GM23338 (cell line): Measurements from ENCODE around the gene YPEL2. TPM values are rescaled to one million over a fixed set of nuclear protein-coding genes. Genes with fewer than 3 reads are reported as not detected.

ENCODE experiments used
- ATAC-seq: fragments of 200-7000 bp; cut with Tn5 transposase; 3 replicates; pipeline ENCODE4 v1.9.1; 2020
- DNase-seq: peaks from one replicate; pipeline ENCODE4 v3.0.0-alpha.2; 2015; ENCODE audit warnings: low spot score
- H2AFZ ChIP-seq: fragments of 200-600 bp; sonication (generic); 2 replicates; pipeline ENCODE4 v1.8.0; 2016; ENCODE audit warnings: antibody characterized with exemption, mild to moderate bottlenecking, moderate library complexity
- H3F3A ChIP-seq: fragments of 200-600 bp; sonication (generic); replicated peaks from 2 replicates; pipeline ENCODE4 v1.8.0; 2017; ENCODE audit warnings: antibody characterized with exemption, mixed run types, low read depth
- H3K27ac ChIP-seq: fragments of 200-600 bp; sonication (generic); 2 replicates; pipeline ENCODE4 v1.6.1; 2016; ENCODE audit warnings: low read depth
- H3K27me3 ChIP-seq: fragments of 200-600 bp; sonication (generic); 2 replicates; pipeline ENCODE4 v1.8.0; 2016; ENCODE audit warnings: mild to moderate bottlenecking, mixed run types, moderate library complexity; ENCODE audit not compliant: insufficient read depth
- H3K36me3 ChIP-seq: fragments of 200-600 bp; sonication (generic); 2 replicates; pipeline ENCODE4 v1.8.0; 2016; ENCODE audit warnings: mild to moderate bottlenecking; ENCODE audit not compliant: insufficient read depth
- H3K4me1 ChIP-seq: fragments of 200-600 bp; sonication (generic); 2 replicates; pipeline ENCODE4 v1.8.0; 2016; ENCODE audit warnings: mild to moderate bottlenecking, moderate library complexity; ENCODE audit not compliant: insufficient read depth
- H3K4me2 ChIP-seq: fragments of 200-600 bp; sonication (generic); 2 replicates; pipeline ENCODE4 v1.7.1; 2017; ENCODE audit warnings: mixed run types
- H3K4me3 ChIP-seq: fragments of 200-600 bp; sonication (generic); 2 replicates; pipeline ENCODE4 v1.6.1; 2016; ENCODE audit warnings: mixed run types
- H3K79me2 ChIP-seq: fragments of 200-600 bp; sonication (generic); replicated peaks from 2 replicates; pipeline ENCODE4 v1.8.0; 2017; ENCODE audit warnings: mild to moderate bottlenecking; ENCODE audit not compliant: insufficient read depth
- H3K9me2 ChIP-seq: fragments of 200-600 bp; sonication (generic); 2 replicates; pipeline ENCODE4 v1.8.0; 2017; ENCODE audit not compliant: insufficient read depth
- H4K20me1 ChIP-seq: fragments of 200-600 bp; sonication (generic); replicated peaks from 2 replicates; pipeline ENCODE4 v1.8.0; 2017; ENCODE audit warnings: mild to moderate bottlenecking; ENCODE audit not compliant: insufficient read depth
- H3K27ac Mint-ChIP-seq: 2 replicates; pipeline ENCODE4 v1.8.0; 2020; ENCODE audit warnings: inconsistent platforms, mild to moderate bottlenecking, moderate library complexity, mixed read lengths
- H3K27me3 Mint-ChIP-seq: 3 replicates; pipeline ENCODE4 v1.8.0; 2022; ENCODE audit warnings: low read depth, mild to moderate bottlenecking, moderate library complexity, mixed read lengths, inconsistent platforms; ENCODE audit not compliant: insufficient read depth, poor library complexity
- H3K36me3 Mint-ChIP-seq: 3 replicates; pipeline ENCODE4 v1.8.0; 2021; ENCODE audit warnings: low read depth, mild to moderate bottlenecking, inconsistent platforms, moderate library complexity, mixed read lengths
- H3K4me1 Mint-ChIP-seq: 3 replicates; pipeline ENCODE4 v1.8.0; 2020; ENCODE audit warnings: mild to moderate bottlenecking, inconsistent platforms, mixed read lengths
- H3K4me3 Mint-ChIP-seq: 3 replicates; pipeline ENCODE4 v1.8.0; 2021; ENCODE audit warnings: moderate library complexity, mild to moderate bottlenecking, inconsistent platforms, mixed read lengths
- H3K9me3 Mint-ChIP-seq: 3 replicates; pipeline ENCODE4 v1.8.0; 2020; ENCODE audit warnings: moderate library complexity, mild to moderate bottlenecking, inconsistent platforms, mixed read lengths
- CREB1 ChIP-seq: fragments of 250-450 bp; sonication (Bioruptor Pico); IDR thresholded peaks from 2 replicates; pipeline ENCODE4 v1.5.0; 2020; ENCODE audit warnings: low read depth, mild to moderate bottlenecking, moderate library complexity
- EZH2phosphoT487 ChIP-seq: fragments of 200-600 bp; sonication (generic); IDR thresholded peaks from one replicate; pipeline ENCODE4 v1.8.1; 2018; ENCODE audit warnings: antibody characterized with exemption; ENCODE audit not compliant: unreplicated experiment
- JUNB ChIP-seq: IDR thresholded peaks from one replicate; pipeline ENCODE4 v1.6.1; 2016; ENCODE audit warnings: antibody characterized with exemption; ENCODE audit not compliant: unreplicated experiment
- NANOG ChIP-seq: IDR thresholded peaks from 2 replicates; pipeline ENCODE4 v1.6.1; 2016; ENCODE audit warnings: antibody characterized with exemption, borderline replicate concordance
- STAT1 ChIP-seq: IDR thresholded peaks from one replicate; pipeline ENCODE4 v1.6.1; 2016; ENCODE audit warnings: antibody characterized with exemption; ENCODE audit not compliant: unreplicated experiment
- ZNF114 ChIP-seq: fragments of 250-450 bp; sonication (Bioruptor Pico); IDR thresholded peaks from 2 replicates; pipeline ENCODE4 v1.5.0; 2020; ENCODE audit warnings: mild to moderate bottlenecking, moderate library complexity
- ZNF331 ChIP-seq: fragments of 250-450 bp; sonication (Bioruptor Pico); IDR thresholded peaks from 2 replicates; pipeline ENCODE4 v1.5.0; 2020; ENCODE audit warnings: low read depth, mild to moderate bottlenecking, moderate library complexity
- polyA plus RNA-seq: library from polyadenylated mRNA; unstranded; fragments of >200 nt; fragmentation: Nextera tagmentation; extraction: Ambion mirVana; gene quantifications from 2 replicates; pipeline ENCODE4 v1.2.1, GENCODE V29; 2016
- total RNA-seq: library from RNA; depleted of rRNA; stranded (reverse); fragments of >200 nt; shearing (Covaris generic); gene quantifications from 2 replicates; pipeline ENCODE4 v1.2.3, GENCODE V29; 2014
- TF ChIP-seq, protein P1 (sequence below): IDR thresholded peaks from one replicate; pipeline ENCODE4 v1.6.1; 2018; ENCODE audit warnings: antibody characterized with exemption; ENCODE audit not compliant: unreplicated experiment
- TF ChIP-seq, protein P2 (sequence below): IDR thresholded peaks from 2 replicates; pipeline ENCODE4 v1.6.1; 2016; ENCODE audit warnings: antibody characterized with exemption
- TF ChIP-seq, protein P3 (sequence below), 2 experiments: fragments of 200-600 bp in 1 of 2; sonication (generic) in 1 of 2; conservative IDR thresholded peaks; 2 replicates each; pipeline versions ENCODE4 v1.5.1 to v1.6.1; 2016 to 2017; ENCODE audit warnings: antibody characterized with exemption in 2 of 2, low read depth in 2 of 2, mild to moderate bottlenecking in 2 of 2, moderate library complexity in 1 of 2
- TF ChIP-seq, protein P4 (sequence below): fragments of 250-450 bp; sonication (Bioruptor Pico); IDR thresholded peaks from 2 replicates; pipeline ENCODE4 v1.5.0; 2020; ENCODE audit warnings: mild to moderate bottlenecking, moderate library complexity

Gene YPEL2
- total and polyA plus RNA-seq, 2 experiments from 2014 or later, result 4.1 to 5.2 TPM

DNA sequence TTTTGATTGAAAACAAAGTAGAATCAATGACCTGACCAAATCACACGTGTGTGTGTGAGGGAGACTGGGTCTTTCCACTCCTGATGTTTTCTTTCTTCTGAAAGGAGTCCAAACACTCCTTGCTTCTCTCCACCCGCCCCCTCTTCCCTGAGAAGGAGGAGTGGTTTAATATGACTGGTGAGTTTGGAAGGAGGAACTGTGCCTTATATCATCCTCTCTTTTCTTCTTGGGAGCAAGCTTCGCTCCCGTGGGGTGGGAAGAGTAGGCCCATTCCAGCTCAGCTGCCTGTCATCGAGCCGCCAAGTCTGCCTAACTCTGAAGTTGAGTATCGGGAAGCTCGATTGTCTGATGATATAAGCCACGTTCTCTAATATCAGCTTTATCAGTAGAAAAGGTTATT is 96.5 kb downstream of the YPEL2 start:
- no peak for ATAC-seq
- H2AFZ ChIP-seq, result no peak overlapping the region
- H3K4me1 Mint-ChIP-seq, result peaks cover 11% of the 10 kb centered on the region

More for the DNA sequence above, 96.5 kb downstream of the YPEL2 start:
- DNase-seq, result no peak
- no peaks in the 10 kb centered on the region for H4K20me1 ChIP-seq
- Mint-ChIP-seq H3K4me3 (no peak overlapping the region), H3K36me3 (no peaks in the 10 kb centered on the region), H3K27me3 (peaks cover 3% of the 10 kb centered on the region), H3K27ac (no peak overlapping the region), H3K9me3 (no peaks in the 10 kb centered on the region; the same call in 2 of the 3 replicates)
- no peaks in the 10 kb centered on the region for H3K9me2 ChIP-seq
- TF ChIP-seq, protein P1, sequence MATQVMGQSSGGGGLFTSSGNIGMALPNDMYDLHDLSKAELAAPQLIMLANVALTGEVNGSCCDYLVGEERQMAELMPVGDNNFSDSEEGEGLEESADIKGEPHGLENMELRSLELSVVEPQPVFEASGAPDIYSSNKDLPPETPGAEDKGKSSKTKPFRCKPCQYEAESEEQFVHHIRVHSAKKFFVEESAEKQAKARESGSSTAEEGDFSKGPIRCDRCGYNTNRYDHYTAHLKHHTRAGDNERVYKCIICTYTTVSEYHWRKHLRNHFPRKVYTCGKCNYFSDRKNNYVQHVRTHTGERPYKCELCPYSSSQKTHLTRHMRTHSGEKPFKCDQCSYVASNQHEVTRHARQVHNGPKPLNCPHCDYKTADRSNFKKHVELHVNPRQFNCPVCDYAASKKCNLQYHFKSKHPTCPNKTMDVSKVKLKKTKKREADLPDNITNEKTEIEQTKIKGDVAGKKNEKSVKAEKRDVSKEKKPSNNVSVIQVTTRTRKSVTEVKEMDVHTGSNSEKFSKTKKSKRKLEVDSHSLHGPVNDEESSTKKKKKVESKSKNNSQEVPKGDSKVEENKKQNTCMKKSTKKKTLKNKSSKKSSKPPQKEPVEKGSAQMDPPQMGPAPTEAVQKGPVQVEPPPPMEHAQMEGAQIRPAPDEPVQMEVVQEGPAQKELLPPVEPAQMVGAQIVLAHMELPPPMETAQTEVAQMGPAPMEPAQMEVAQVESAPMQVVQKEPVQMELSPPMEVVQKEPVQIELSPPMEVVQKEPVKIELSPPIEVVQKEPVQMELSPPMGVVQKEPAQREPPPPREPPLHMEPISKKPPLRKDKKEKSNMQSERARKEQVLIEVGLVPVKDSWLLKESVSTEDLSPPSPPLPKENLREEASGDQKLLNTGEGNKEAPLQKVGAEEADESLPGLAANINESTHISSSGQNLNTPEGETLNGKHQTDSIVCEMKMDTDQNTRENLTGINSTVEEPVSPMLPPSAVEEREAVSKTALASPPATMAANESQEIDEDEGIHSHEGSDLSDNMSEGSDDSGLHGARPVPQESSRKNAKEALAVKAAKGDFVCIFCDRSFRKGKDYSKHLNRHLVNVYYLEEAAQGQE, result no peak
- TF ChIP-seq, protein P2, sequence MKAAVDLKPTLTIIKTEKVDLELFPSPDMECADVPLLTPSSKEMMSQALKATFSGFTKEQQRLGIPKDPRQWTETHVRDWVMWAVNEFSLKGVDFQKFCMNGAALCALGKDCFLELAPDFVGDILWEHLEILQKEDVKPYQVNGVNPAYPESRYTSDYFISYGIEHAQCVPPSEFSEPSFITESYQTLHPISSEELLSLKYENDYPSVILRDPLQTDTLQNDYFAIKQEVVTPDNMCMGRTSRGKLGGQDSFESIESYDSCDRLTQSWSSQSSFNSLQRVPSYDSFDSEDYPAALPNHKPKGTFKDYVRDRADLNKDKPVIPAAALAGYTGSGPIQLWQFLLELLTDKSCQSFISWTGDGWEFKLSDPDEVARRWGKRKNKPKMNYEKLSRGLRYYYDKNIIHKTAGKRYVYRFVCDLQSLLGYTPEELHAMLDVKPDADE, result no peak
- TF ChIP-seq EZH2phosphoT487 (no peak), JUNB (no peak), NANOG (no peak), ZNF331 (CRISPR knock-in tag) (no peak), CREB1 (CRISPR knock-in tag) (no peak), STAT1 (no peak), ZNF114 (CRISPR knock-in tag) (no peak)
- TF ChIP-seq, protein P3, sequence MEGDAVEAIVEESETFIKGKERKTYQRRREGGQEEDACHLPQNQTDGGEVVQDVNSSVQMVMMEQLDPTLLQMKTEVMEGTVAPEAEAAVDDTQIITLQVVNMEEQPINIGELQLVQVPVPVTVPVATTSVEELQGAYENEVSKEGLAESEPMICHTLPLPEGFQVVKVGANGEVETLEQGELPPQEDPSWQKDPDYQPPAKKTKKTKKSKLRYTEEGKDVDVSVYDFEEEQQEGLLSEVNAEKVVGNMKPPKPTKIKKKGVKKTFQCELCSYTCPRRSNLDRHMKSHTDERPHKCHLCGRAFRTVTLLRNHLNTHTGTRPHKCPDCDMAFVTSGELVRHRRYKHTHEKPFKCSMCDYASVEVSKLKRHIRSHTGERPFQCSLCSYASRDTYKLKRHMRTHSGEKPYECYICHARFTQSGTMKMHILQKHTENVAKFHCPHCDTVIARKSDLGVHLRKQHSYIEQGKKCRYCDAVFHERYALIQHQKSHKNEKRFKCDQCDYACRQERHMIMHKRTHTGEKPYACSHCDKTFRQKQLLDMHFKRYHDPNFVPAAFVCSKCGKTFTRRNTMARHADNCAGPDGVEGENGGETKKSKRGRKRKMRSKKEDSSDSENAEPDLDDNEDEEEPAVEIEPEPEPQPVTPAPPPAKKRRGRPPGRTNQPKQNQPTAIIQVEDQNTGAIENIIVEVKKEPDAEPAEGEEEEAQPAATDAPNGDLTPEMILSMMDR (conservative IDR thresholded peaks at IDR 0.05; ENCODE audit: low read depth in 2 of 2), result no peak
- TF ChIP-seq, protein P4, sequence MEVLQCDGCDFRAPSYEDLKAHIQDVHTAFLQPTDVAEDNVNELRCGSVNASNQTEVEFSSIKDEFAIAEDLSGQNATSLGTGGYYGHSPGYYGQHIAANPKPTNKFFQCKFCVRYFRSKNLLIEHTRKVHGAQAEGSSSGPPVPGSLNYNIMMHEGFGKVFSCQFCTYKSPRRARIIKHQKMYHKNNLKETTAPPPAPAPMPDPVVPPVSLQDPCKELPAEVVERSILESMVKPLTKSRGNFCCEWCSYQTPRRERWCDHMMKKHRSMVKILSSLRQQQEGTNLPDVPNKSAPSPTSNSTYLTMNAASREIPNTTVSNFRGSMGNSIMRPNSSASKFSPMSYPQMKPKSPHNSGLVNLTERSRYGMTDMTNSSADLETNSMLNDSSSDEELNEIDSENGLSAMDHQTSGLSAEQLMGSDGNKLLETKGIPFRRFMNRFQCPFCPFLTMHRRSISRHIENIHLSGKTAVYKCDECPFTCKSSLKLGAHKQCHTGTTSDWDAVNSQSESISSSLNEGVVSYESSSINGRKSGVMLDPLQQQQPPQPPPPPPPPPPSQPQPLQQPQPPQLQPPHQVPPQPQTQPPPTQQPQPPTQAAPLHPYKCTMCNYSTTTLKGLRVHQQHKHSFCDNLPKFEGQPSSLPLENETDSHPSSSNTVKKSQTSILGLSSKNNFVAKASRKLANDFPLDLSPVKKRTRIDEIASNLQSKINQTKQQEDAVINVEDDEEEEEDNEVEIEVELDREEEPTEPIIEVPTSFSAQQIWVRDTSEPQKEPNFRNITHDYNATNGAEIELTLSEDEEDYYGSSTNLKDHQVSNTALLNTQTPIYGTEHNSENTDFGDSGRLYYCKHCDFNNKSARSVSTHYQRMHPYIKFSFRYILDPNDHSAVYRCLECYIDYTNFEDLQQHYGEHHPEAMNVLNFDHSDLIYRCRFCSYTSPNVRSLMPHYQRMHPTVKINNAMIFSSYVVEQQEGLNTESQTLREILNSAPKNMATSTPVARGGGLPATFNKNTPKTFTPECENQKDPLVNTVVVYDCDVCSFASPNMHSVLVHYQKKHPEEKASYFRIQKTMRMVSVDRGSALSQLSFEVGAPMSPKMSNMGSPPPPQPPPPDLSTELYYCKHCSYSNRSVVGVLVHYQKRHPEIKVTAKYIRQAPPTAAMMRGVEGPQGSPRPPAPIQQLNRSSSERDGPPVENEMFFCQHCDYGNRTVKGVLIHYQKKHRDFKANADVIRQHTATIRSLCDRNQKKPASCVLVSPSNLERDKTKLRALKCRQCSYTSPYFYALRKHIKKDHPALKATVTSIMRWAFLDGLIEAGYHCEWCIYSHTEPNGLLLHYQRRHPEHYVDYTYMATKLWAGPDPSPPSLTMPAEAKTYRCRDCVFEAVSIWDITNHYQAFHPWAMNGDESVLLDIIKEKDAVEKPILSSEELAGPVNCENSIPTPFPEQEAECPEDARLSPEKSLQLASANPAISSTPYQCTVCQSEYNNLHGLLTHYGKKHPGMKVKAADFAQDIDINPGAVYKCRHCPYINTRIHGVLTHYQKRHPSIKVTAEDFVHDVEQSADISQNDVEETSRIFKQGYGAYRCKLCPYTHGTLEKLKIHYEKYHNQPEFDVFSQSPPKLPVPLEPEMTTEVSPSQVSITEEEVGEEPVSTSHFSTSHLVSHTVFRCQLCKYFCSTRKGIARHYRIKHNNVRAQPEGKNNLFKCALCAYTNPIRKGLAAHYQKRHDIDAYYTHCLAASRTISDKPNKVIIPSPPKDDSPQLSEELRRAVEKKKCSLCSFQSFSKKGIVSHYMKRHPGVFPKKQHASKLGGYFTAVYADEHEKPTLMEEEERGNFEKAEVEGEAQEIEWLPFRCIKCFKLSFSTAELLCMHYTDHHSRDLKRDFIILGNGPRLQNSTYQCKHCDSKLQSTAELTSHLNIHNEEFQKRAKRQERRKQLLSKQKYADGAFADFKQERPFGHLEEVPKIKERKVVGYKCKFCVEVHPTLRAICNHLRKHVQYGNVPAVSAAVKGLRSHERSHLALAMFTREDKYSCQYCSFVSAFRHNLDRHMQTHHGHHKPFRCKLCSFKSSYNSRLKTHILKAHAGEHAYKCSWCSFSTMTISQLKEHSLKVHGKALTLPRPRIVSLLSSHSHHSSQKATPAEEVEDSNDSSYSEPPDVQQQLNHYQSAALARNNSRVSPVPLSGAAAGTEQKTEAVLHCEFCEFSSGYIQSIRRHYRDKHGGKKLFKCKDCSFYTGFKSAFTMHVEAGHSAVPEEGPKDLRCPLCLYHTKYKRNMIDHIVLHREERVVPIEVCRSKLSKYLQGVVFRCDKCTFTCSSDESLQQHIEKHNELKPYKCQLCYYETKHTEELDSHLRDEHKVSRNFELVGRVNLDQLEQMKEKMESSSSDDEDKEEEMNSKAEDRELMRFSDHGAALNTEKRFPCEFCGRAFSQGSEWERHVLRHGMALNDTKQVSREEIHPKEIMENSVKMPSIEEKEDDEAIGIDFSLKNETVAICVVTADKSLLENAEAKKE (CRISPR knock-in tag), result no peak
- no peak overlapping the region for H3K27ac ChIP-seq
- no peaks in the 10 kb centered on the region for H3K27me3 ChIP-seq
- no peaks in the 10 kb centered on the region for H3K36me3 ChIP-seq
- no peaks in the 10 kb centered on the region for H3K4me1 ChIP-seq
- no peaks in the 10 kb centered on the region for H3F3A ChIP-seq
- H3K4me3 ChIP-seq, result no peak overlapping the region
- H3K79me2 ChIP-seq, result no peaks in the 10 kb centered on the region
- no peak overlapping the region for H3K4me2 ChIP-seq
